Spleen (tissue), 7 donors: ENCODE results near the gene BANF2.

Experiments
- CTCF ChIP-seq, 11 experiments: fragments of 200-600 bp in 7 of 11; fragments of 450-650 bp in 4 of 11; sonication (generic) in 4 of 11; IDR thresholded peaks in 8 of 11; conservative IDR thresholded peaks in 3 of 11; 1 replicate in 7 of 11; 2 replicates in 4 of 11; pipeline versions ENCODE4 v1.4.0 to v1.8.0; 2016 to 2021; ENCODE audit warnings: antibody characterized with exemption in 11 of 11, inconsistent platforms in 4 of 11, mild to moderate bottlenecking in 1 of 11
- POLR2AphosphoS5 ChIP-seq, 3 donors: sonication (generic); formaldehyde crosslinking; IDR thresholded peaks; one replicate each; pipeline ENCODE4 v1.5.1; 2017; ENCODE audit warnings: antibody characterized with exemption in 3 of 3
- donor health status: DM: no; HTN: no; CAD: no; lungs with moderate emphysema.
- donor health status: DM: no; HTN: no; CAD: no.
- donor health status: DM: no; HTN: no; CAD: no.

DNA sequence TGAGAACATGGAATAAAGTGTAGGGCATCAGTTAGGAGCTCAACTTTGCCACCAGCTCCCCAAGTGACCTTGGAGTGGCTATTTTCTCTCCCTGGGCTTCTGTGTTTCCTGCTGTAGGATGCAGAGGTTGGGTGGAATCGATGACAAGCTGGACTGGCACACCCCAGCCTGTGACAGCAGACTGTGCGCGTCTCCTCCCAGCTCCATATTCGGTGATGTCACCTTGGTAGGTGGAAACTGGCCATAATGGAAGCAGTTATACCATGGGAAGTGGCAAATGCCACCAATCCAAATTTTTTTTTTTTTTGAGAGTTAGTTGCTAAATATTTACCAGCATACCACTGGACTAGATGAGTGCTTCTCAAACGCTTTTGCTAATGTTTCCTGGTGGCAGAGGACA, 85.2 kb downstream of the BANF2 start:
- TF ChIP-seq CTCF (IDR thresholded peaks at IDR 0.05 in 8 of 11, conservative IDR thresholded peaks at IDR 0.05 in 3 of 11) (no peak), POLR2AphosphoS5 (IDR thresholded peaks at IDR 0.05) (no peak)
